Neural cell (in vitro differentiated cells): Measurements from ENCODE around the gene LIME1.

ENCODE experiments used
- CTCF ChIP-seq: fragments of 450-650 bp; IDR thresholded peaks from 2 replicates; pipeline ENCODE4 v1.5.1; 2014; ENCODE audit warnings: antibody characterized with exemption, mild to moderate bottlenecking, moderate library complexity; ENCODE audit not compliant: poor library complexity, severe bottlenecking
- EZH2 ChIP-seq: fragments of 200-600, 300-800 bp; shearing (Covaris generic), sonication (generic); IDR thresholded peaks from 2 replicates; pipeline ENCODE4 v1.6.1; 2014; ENCODE audit warnings: antibody characterized with exemption, low read length, borderline replicate concordance, mild to moderate bottlenecking; ENCODE audit not compliant: insufficient read depth, poor library complexity, severe bottlenecking

DNA sequence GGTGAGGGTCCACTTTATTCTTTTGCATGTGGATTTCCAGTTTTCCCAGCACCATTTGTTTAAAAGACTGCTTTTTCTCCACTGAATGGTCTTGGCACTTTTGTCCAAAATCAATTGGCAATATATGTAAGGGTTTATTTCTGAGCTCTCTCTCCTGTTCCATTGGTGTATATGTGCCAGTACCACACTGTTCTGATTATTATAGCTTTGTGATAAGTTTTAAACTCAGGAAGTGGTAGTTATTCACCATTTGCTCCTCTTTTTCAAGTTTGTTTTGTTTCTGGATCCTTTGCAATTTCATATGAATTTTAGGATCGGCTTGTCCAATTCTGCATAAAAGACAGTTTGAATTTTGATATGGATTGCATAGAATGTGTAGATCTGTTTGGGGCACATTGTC, 24.3 kb upstream of the LIME1 start:
- TF ChIP-seq EZH2 (no peak), CTCF (no peak)
